Upper lobe of left lung (tissue), 6 donors: ENCODE measurements around the gene PGM1. TPM values are rescaled to one million over a fixed set of nuclear protein-coding genes. Genes with fewer than 3 reads are reported as not detected.

ENCODE experiments used
- ATAC-seq, 2 donors: fragments of 200-7000 bp; cut with Tn5 transposase; one replicate each; pipeline ENCODE4 v1.9.1; 2022; ENCODE audit warnings: mild to moderate bottlenecking in 2 of 2, moderate library complexity in 2 of 2; ENCODE audit not compliant: low FRiP score in 2 of 2
- DNase-seq, 2 donors: peaks; one replicate each; pipeline ENCODE4 v3.0.0-alpha.2; 2019 to 2020
- H3K27ac ChIP-seq, 4 donors: fragments of 200-600 bp; sonication (generic); one replicate each; pipeline ENCODE4 v1.5.1; 2016 to 2019
- H3K27me3 ChIP-seq, 4 donors: fragments of 200-600 bp; sonication (generic); one replicate each; pipeline ENCODE4 v1.5.1; 2017 to 2019
- H3K36me3 ChIP-seq, 4 donors: fragments of 200-600 bp; sonication (generic); one replicate each; pipeline ENCODE4 v1.5.1; 2016 to 2019
- H3K4me1 ChIP-seq, 4 donors: fragments of 200-600 bp; sonication (generic); one replicate each; pipeline ENCODE4 v1.5.1; 2018 to 2019
- H3K4me3 ChIP-seq, 4 donors: fragments of 200-600 bp; sonication (generic); one replicate each; pipeline ENCODE4 v1.5.1; 2017 to 2019; ENCODE audit warnings: mild to moderate bottlenecking in 2 of 4, moderate library complexity in 1 of 4
- H3K9me3 ChIP-seq, 4 donors: fragments of 200-600 bp; sonication (generic); one replicate each; pipeline ENCODE4 v1.5.1; 2018 to 2019
- CTCF ChIP-seq, 6 experiments: fragments of 450-650 bp in 4 of 6; fragments of 200-600 bp in 2 of 6; sonication (generic) in 2 of 6; IDR thresholded peaks; one replicate each; pipeline ENCODE4 v1.5.1; 2016 to 2019; ENCODE audit warnings: antibody characterized with exemption in 6 of 6
- EP300 ChIP-seq, 4 donors: sonication (generic); formaldehyde crosslinking; IDR thresholded peaks; one replicate each; pipeline ENCODE4 v1.5.1; 2017; ENCODE audit warnings: antibody characterized with exemption in 4 of 4, control low read depth in 2 of 4
- POLR2A ChIP-seq, 4 donors: fragments of 450-650 bp; IDR thresholded peaks; one replicate each; pipeline ENCODE4 v1.5.1; 2016 to 2017; ENCODE audit warnings: antibody characterized with exemption in 4 of 4, mild to moderate bottlenecking in 2 of 4
- POLR2AphosphoS5 ChIP-seq, 2 donors: sonication (generic); formaldehyde crosslinking; IDR thresholded peaks; one replicate each; pipeline ENCODE4 v1.5.1; 2017; ENCODE audit warnings: antibody characterized with exemption in 2 of 2
- WGBS, 2 donors: methylation state at CpG; one replicate each; pipeline ENCODE4 v1.1.5; 2017 to 2018; 5-methylcytosine and 5-hydroxymethylcytosine counted together
- total RNA-seq, 6 donors: library from RNA; depleted of rRNA in 4 of 6; stranded (reverse); fragments of >200 nt in 4 of 6; gene quantifications; one replicate each; pipeline versions ENCODE4 v1.1.0 to v1.2.1, GENCODE V29; 2016 to 2021
- donor health status: DM: no; HTN: no; CAD: no; lungs with moderate emphysema.
- donor health status: DM: no; HTN: yes; CAD: no; lungs with severe emphysema.

Gene PGM1
- total RNA-seq, 6 donors from 2014 or later, result 25.1 to 101 (median 61.3) TPM

DNA sequence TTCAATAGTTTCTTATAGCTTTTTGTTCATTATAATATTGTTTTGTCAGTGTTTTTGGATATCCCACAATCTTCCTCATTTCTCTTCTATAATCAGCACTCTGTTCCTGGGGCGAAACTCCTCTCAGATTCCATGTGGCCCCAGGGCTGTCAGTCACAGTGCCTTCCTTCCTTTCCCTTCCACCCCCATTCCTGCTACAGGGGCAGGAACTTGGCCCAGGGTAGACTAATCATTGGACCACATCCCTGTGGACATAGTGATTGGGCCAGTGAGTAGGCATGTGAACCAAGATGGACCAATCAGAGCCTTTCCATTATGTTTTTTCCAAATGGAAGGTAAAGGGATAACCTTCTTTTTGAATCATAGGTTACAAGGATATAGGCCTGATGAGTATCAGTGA lies 78.3 kb downstream of the PGM1 start:
- H3K4me1 ChIP-seq, result peaks cover 0 to 4% (median 0%) of the 10 kb centered on the region in 4 donors
- TF ChIP-seq POLR2A (IDR thresholded peaks at IDR 0.05) (no peak), POLR2AphosphoS5 (IDR thresholded peaks at IDR 0.05) (no peak), CTCF (IDR thresholded peaks at IDR 0.05) (no peak), EP300 (IDR thresholded peaks at IDR 0.05) (no peak)
- H3K27me3 ChIP-seq, result no peaks in the 10 kb centered on the region
- DNase-seq, result no peak
- 97 to 100% methylated on average over 1 of the region's 1 CpG for WGBS, 2 donors
- H3K27ac ChIP-seq, result no peak overlapping the region
- H3K4me3 ChIP-seq, result no peak overlapping the region
- no peaks in the 10 kb centered on the region for H3K9me3 ChIP-seq
- H3K36me3 ChIP-seq, result no peaks in the 10 kb centered on the region
- no peak for ATAC-seq

DNA sequence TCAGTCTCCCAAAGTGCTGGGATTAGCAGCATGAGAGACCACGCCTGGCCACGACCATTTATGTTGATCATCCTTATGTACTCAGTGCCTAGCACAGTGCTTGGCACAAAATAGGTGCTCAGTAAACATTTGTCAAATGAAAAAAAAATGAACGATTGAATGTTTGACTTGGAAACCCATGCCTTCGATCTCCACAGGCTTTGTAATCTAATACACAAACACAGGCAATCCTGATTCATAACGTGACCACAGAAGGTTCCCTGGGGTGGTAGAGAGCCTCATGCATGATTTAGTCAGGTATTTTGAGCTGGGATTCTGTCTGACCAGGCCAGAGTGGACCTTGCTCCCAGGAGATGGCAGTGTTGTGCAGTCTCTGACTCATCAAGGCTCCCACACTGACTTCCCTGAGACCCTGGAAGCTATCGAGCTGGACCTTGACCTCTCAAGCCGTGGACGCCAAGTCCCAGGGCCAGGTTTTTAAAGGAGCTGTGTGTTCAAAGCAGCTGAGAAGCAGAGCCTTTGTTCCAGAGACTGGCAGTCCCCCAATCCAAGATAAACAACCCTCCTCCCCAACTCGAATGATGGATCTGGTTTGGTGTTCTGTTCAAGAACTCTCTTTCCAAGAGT lies 81.1 kb downstream of the PGM1 start:
- peak; percentile 78 to 93 for ATAC-seq
- H3K27ac ChIP-seq, result no peak overlapping the region
- no peaks in the 10 kb centered on the region for H3K36me3 ChIP-seq
- H3K4me3 ChIP-seq, result no peak overlapping the region
- TF ChIP-seq CTCF (IDR thresholded peaks at IDR 0.05) (peak in 4 of 6 experiments; percentile 31 to 57 (median 44)), POLR2A (IDR thresholded peaks at IDR 0.05) (no peak), POLR2AphosphoS5 (IDR thresholded peaks at IDR 0.05) (no peak), EP300 (IDR thresholded peaks at IDR 0.05) (no peak)
- peaks cover 0 to 4% (median 0%) of the 10 kb centered on the region in 4 donors for H3K4me1 ChIP-seq
- 41 to 56% methylated on average over 9 of the region's 9 CpGs for WGBS, 2 donors
- no peaks in the 10 kb centered on the region for H3K9me3 ChIP-seq
- no peaks in the 10 kb centered on the region for H3K27me3 ChIP-seq
- peak in 1 of 2 donors; percentile 53 for DNase-seq

DNA sequence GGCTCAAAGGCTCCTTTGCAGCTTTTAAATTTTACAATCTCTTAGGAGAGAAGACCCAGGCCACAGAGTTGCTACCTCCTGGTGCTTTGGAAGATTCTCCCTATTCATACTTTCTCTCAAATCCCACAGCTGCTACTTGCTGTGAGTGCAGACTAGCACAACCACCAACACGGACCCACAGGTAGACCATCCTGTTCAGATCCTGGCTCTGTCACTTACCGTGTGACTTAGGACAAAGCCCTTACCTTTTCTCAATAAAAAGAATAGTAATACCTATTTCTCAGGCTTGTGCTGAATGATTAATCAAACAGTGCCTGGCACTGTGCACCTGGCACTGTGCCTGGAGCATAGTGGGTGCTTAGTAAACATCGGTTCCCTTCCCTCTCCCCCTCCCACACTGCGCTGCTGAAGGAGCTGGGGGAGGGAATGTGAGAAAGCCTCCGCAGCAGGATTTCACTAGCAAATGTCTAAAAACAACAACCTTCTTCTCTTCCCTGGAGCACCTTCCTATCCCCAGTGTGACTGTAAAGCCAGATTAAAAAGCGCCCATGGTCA lies 81.7 kb downstream of the PGM1 start:
- Histone ChIP-seq H3K36me3 (no peaks in the 10 kb centered on the region), H3K27me3 (no peaks in the 10 kb centered on the region), H3K9me3 (no peaks in the 10 kb centered on the region), H3K4me3 (no peak overlapping the region), H3K4me1 (peaks cover 0 to 4% (median 0%) of the 10 kb centered on the region in 4 donors), H3K27ac (no peak overlapping the region)
- ATAC-seq (no peak), DNase-seq (no peak)
- WGBS, 2 donors, result 61 to 79% methylated on average over 6 of the region's 6 CpGs
- TF ChIP-seq POLR2A (IDR thresholded peaks at IDR 0.05) (no peak), POLR2AphosphoS5 (IDR thresholded peaks at IDR 0.05) (no peak), CTCF (IDR thresholded peaks at IDR 0.05) (no peak)

- WGBS, 2 donors, result 79 to 99% methylated on average over 7 to 9 of the region's 9 CpGs
- peak in 1 of 2 donors; percentile 38 for DNase-seq
These were observed 82.3 kb downstream of the PGM1 start for GRCh38 chr1:63675420-63675931.

More at GRCh38 chr1:63675420-63675931, 82.3 kb downstream of the PGM1 start:
- H3K9me3 ChIP-seq, result no peaks in the 10 kb centered on the region
- no peaks in the 10 kb centered on the region for H3K36me3 ChIP-seq
- no peaks in the 10 kb centered on the region for H3K27me3 ChIP-seq
- TF ChIP-seq POLR2AphosphoS5 (IDR thresholded peaks at IDR 0.05) (no peak), POLR2A (IDR thresholded peaks at IDR 0.05) (no peak), CTCF (IDR thresholded peaks at IDR 0.05) (no peak), EP300 (IDR thresholded peaks at IDR 0.05) (no peak)
- H3K4me3 ChIP-seq, result no peak overlapping the region
- peak in 1 of 2 donors; percentile 11 for ATAC-seq
- peaks cover 0 to 4% (median 0%) of the 10 kb centered on the region in 4 donors for H3K4me1 ChIP-seq
- H3K27ac ChIP-seq, result no peak overlapping the region
